LNCAP (cell line): ENCODE measurements around the gene AQP5.

ENCODE experiments used
- TF ChIP-seq, protein P1 (sequence below): fragments of 450-650 bp; IDR thresholded peaks from 2 replicates; pipeline ENCODE4 v1.5.1; 2017; ENCODE audit warnings: mild to moderate bottlenecking

Gene AQP5

DNA sequence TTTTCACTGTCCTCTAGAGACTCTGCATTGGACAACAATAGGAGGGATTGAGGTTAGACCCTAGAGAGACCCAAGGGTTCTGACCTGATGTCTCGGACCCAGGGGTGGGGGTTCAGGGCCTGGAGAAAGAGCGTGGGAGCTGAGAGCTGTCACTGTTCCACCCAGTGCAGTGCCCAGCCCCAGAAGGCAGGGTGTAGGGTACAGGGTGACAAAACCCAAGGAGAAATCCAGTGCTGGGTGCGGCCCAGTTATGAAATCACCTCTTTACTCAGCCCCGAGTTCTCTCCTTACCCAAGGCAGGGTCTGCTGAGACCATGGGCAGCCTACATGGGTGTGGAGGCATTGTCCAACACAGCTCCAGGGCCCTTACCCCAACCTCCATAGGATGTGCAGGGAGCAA lies 8.5 kb upstream of the AQP5 start:
- TF ChIP-seq, protein P1, sequence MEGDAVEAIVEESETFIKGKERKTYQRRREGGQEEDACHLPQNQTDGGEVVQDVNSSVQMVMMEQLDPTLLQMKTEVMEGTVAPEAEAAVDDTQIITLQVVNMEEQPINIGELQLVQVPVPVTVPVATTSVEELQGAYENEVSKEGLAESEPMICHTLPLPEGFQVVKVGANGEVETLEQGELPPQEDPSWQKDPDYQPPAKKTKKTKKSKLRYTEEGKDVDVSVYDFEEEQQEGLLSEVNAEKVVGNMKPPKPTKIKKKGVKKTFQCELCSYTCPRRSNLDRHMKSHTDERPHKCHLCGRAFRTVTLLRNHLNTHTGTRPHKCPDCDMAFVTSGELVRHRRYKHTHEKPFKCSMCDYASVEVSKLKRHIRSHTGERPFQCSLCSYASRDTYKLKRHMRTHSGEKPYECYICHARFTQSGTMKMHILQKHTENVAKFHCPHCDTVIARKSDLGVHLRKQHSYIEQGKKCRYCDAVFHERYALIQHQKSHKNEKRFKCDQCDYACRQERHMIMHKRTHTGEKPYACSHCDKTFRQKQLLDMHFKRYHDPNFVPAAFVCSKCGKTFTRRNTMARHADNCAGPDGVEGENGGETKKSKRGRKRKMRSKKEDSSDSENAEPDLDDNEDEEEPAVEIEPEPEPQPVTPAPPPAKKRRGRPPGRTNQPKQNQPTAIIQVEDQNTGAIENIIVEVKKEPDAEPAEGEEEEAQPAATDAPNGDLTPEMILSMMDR, result no peak

DNA sequence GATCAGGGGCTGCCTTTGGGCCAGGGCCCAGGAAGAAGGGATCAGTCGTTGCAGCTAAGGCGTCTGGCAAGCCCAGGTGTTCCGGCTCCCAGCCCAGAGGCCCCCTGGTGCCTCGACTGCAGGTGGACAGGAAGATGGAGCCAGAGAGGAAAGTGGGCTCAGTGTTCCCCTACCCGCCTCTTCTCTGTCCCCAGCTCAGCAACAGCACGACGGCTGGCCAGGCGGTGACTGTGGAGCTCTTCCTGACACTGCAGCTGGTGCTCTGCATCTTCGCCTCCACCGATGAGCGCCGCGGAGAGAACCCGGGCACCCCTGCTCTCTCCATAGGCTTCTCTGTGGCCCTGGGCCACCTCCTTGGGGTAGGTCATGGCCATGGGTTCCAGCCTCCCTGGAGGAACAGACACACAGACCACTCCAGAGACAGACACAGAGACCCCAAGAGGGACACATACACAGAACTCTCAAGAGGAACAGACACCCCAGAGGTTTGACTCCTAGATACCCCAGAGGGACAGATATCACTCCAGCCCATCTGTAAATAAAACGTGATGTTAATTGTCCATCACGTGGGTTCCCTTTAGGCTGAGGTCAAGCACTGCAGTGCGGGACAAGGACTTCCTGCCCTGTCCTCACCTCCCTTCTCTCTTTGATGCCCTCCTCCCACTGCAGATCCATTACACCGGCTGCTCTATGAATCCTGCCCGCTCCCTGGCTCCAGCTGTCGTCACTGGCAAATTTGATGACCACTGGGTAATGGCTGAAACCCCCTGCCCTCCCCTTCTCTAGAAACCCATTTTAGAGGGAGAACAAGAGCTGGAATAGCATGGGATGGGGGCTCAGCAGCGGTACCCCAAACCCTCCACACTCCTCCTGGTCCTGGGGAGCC lies 7.5 kb upstream of the AQP5 start:
- TF ChIP-seq, protein P1, result no peak

DNA sequence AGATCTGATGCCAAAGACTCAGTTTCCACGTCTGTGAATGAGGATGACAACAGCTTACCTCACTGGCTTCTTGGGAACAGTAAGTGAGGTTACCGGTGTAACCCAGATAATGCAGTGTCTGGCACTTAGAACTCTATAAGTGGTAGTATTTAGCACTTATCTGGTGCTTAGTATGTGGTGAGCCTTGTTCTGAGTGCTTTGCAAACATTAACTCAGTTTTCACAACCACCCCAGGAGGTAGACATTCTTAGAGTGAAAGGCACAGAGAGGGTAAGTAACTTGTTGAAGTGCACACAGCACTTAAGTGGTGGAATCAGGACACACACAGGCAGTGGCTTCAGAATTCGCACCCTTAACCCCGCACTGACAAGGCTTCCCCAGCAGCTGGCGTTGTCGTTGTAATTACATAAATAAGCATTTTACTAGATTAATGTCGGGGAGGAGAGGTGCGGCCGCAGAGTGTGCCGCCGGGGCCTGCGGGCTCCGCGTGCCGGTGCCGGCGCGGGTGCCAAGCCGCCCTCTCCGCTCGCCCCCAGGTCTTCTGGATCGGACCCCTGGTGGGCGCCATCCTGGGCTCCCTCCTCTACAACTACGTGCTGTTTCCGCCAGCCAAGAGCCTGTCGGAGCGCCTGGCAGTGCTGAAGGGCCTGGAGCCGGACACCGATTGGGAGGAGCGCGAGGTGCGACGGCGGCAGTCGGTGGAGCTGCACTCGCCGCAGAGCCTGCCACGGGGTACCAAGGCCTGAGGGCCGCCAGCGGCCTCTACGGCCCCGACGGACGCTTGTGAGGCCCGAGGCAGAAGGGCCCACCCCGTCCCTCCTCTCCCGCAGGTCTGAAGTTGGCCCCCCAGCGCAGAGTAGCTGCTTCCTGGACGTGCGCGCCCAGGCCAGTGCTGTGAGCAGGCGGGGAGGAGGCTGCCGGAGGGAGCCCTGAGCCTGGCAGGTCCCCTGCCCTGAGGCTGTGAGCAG lies 6.5 kb upstream of the AQP5 start:
- TF ChIP-seq, protein P1, result no peak

DNA sequence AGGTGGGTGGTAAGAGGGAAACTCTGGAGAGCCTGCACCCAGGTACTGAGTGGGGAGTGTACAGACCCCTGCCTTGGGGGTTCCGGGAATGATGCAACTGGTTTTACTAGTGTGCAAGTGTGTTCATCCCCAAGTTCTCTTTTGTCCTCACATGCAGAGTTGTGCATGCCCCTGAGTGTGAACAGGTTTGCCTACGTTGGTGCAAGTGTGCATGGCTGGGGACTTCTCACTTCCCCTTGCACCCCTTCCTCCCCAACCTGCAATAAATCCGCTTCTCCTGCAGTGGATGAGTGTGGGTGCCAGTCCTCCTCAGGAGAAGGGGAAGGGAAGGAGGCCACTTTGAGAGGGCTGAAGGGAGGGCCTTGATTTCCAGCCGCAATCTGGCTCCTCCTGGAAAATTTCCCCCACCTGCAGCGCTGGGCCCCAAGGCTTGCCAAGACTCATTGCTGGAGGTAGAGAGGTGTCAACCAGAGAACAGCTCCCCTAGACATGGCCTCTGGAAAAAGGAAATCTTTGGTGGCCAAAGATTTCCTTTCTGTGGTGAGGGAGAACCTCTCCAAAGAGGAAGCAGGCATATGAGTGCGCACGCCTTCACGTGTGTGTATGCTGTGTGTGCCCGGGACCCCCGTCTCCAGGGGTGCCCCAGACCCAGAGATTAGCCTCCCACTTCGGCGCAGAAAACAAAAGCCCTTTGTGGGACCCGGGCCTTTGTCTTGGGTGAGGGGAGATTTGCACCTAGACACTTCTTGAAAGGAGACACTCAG lies 5.6 kb upstream of the AQP5 start:
- TF ChIP-seq, protein P1, result no peak

DNA sequence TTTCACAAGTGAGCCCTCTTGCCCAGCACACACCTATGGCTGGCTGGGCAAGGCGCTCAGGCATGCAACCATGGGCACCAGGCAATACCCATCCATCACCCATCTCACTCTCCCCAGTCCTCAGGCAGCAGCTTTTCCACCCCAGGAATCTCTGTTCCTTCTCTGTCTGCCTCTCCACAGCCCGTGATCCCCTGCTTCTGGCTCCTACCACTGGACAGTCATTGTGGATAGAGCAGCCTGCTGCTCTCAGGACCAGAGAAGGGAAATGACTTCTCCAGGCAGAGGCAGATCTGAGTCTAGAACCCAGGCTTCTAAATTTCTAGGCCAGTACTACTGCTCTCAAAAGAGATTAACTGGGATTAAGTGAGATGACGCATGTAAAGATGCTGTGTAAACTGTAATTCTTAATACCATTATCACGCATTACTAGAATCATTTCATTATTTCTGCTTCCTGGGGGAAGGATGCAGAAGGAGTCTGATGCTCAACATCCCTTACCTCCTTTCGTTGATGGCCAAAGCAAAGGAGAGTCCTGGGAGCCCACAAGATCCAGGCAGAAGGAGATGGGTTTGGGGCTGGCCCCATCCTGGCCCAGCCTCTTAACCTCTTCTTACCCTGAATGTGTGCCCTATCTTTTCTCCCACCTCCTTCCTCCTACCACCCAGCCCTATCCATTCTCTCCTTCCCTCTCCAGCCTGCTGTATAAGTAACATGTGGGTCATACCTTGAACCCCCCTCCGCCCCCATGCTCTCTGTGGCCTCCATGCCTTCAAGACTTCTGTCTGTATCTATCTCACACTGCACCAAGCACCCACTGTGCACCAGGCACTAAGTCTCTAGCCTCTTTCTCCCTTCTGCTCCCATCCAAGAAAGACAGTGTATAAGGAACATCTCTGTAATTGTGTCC lies 4.8 kb upstream of the AQP5 start:
- TF ChIP-seq, protein P1, result no peak

DNA sequence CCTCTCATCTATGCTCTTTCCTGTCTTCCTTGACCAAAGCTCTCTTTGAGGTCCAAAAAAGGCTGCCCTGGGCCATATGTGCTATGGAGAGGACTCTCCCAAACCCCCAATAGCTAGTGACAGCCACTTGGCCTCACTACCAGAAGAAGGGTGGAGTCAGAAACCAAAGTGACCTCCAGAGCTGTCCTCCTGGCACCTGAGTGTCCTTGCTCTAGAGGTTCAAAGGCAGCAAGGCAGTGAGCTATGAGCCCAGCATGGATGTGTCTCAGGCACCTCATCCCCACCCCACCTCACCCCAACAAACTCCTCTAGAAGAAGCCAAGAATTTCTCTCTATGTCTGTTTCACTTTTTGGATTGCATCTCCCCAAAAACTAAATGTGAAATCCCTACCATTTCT lies 4.1 kb upstream of the AQP5 start:
- TF ChIP-seq, protein P1, result no peak
